SK-N-SH treated with all-trans-retinoic acid at 6 μM for 48 hours (cell line): ENCODE data around the gene CHST11.

Experiments used
- ATAC-seq: fragments of 200-7000 bp; cut with Tn5 transposase; 3 replicates; pipeline ENCODE4 v1.9.1; 2020; ENCODE audit warnings: mild to moderate bottlenecking, moderate library complexity
- ARNTL ChIP-seq: fragments of 450-650 bp; formaldehyde crosslinking; IDR thresholded peaks from 2 replicates; pipeline ENCODE4 v1.5.0; 2020; ENCODE audit warnings: low read depth, mild to moderate bottlenecking, moderate library complexity, borderline replicate concordance
- BACH2 ChIP-seq: fragments of 250-450 bp; sonication (Bioruptor Pico); IDR thresholded peaks from 2 replicates; pipeline ENCODE4 v1.9.0; 2021; ENCODE audit warnings: mild to moderate bottlenecking, borderline replicate concordance
- CSRNP3 ChIP-seq: fragments of 250-450 bp; sonication (Bioruptor Pico); IDR thresholded peaks from 2 replicates; pipeline ENCODE4 v1.5.1; 2021; ENCODE audit warnings: mild to moderate bottlenecking, moderate library complexity
- ESRRG ChIP-seq: fragments of 250-450 bp; sonication (Bioruptor Pico); IDR thresholded peaks from 2 replicates; pipeline ENCODE4 v1.6.1; 2021; ENCODE audit warnings: mild to moderate bottlenecking
- GLIS3 ChIP-seq: fragments of 250-450 bp; sonication (Bioruptor Pico); IDR thresholded peaks from 2 replicates; pipeline ENCODE4 v1.5.0; 2020; ENCODE audit warnings: mild to moderate bottlenecking, moderate library complexity
- ISL1 ChIP-seq: fragments of 250-450 bp; sonication (Bioruptor Pico); IDR thresholded peaks from 2 replicates; pipeline ENCODE4 v2.1.2; 2022; ENCODE audit warnings: mild to moderate bottlenecking, moderate library complexity
- OSR1 ChIP-seq: fragments of 250-450 bp; sonication (Bioruptor Pico); IDR thresholded peaks from 2 replicates; pipeline ENCODE4 v1.8.0; 2022; ENCODE audit warnings: moderate library complexity, mild to moderate bottlenecking, inconsistent platforms
- POU6F1 ChIP-seq: fragments of 250-450 bp; sonication (Bioruptor Pico); IDR thresholded peaks from 2 replicates; pipeline ENCODE4 v1.8.0; 2021; ENCODE audit warnings: low read depth, mild to moderate bottlenecking, moderate library complexity, borderline replicate concordance
- RARB ChIP-seq: fragments of 250-450 bp; sonication (Bioruptor Pico); IDR thresholded peaks from 2 replicates; pipeline ENCODE4 v1.8.0; 2021; ENCODE audit warnings: mild to moderate bottlenecking, moderate library complexity
- SNAI2 ChIP-seq: fragments of 250-450 bp; sonication (Bioruptor Pico); IDR thresholded peaks from 2 replicates; pipeline ENCODE4 v1.5.0; 2020; ENCODE audit warnings: mild to moderate bottlenecking, moderate library complexity
- TOX ChIP-seq: fragments of 250-450 bp; sonication (Bioruptor Pico); IDR thresholded peaks from 2 replicates; pipeline ENCODE4 v1.8.0; 2021; ENCODE audit warnings: mild to moderate bottlenecking, moderate library complexity, borderline replicate concordance
- ZC3H10 ChIP-seq: fragments of 250-450 bp; sonication (Bioruptor Pico); IDR thresholded peaks from 2 replicates; pipeline ENCODE4 v1.5.1; 2021; ENCODE audit warnings: mild to moderate bottlenecking, moderate library complexity
- ZFP30 ChIP-seq: fragments of 450-650 bp; formaldehyde crosslinking; IDR thresholded peaks from 2 replicates; pipeline ENCODE4 v1.5.0; 2022; ENCODE audit warnings: mild to moderate bottlenecking, moderate library complexity
- ZNF565 ChIP-seq: fragments of 450-650 bp; formaldehyde crosslinking; conservative IDR thresholded peaks from 2 replicates; pipeline ENCODE4 v1.5.0; 2020; ENCODE audit warnings: low read depth, mild to moderate bottlenecking, moderate library complexity
- ZNF70 ChIP-seq: fragments of 450-650 bp; formaldehyde crosslinking; IDR thresholded peaks from 2 replicates; pipeline ENCODE4 v1.5.0; 2020; ENCODE audit warnings: mild to moderate bottlenecking, moderate library complexity
- TF ChIP-seq, protein P1 (sequence below): fragments of 250-450 bp; sonication (Bioruptor Pico); IDR thresholded peaks from 2 replicates; pipeline ENCODE4 v1.5.0; 2020; ENCODE audit warnings: mild to moderate bottlenecking, moderate library complexity
- TF ChIP-seq, protein P2 (sequence below): fragments of 250-450 bp; sonication (Bioruptor Pico); IDR thresholded peaks from 2 replicates; pipeline ENCODE4 v1.5.1; 2020; ENCODE audit warnings: low read depth, mild to moderate bottlenecking, moderate library complexity
- TF ChIP-seq, protein P3 (sequence below): fragments of 250-450 bp; sonication (Bioruptor Pico); IDR thresholded peaks from 2 replicates; pipeline ENCODE4 v1.8.0; 2020; ENCODE audit warnings: mild to moderate bottlenecking, moderate library complexity, borderline replicate concordance

Gene CHST11

DNA sequence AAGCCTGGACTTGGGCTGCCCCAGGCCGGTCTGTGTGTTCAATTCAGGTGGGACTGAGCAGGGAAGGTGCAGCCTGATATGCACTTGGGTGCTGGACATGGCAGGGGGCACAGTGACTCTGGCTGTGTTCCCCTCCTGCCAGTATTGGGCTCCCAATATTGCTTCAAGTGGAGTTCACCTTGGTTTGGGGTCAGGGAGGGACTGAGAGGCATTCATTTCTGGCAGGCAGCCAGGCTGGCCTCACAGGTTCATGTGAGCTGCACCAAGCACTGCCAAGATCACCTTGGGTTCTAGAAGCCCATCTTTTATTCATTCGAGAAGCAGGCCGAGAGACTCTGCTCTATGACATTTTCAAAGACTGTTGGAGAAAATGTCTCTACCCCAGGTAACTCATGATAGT lies 245.0 kb downstream of the CHST11 start:
- TF ChIP-seq SNAI2 (CRISPR knock-in tag) = no peak
- TF ChIP-seq, protein P1, sequence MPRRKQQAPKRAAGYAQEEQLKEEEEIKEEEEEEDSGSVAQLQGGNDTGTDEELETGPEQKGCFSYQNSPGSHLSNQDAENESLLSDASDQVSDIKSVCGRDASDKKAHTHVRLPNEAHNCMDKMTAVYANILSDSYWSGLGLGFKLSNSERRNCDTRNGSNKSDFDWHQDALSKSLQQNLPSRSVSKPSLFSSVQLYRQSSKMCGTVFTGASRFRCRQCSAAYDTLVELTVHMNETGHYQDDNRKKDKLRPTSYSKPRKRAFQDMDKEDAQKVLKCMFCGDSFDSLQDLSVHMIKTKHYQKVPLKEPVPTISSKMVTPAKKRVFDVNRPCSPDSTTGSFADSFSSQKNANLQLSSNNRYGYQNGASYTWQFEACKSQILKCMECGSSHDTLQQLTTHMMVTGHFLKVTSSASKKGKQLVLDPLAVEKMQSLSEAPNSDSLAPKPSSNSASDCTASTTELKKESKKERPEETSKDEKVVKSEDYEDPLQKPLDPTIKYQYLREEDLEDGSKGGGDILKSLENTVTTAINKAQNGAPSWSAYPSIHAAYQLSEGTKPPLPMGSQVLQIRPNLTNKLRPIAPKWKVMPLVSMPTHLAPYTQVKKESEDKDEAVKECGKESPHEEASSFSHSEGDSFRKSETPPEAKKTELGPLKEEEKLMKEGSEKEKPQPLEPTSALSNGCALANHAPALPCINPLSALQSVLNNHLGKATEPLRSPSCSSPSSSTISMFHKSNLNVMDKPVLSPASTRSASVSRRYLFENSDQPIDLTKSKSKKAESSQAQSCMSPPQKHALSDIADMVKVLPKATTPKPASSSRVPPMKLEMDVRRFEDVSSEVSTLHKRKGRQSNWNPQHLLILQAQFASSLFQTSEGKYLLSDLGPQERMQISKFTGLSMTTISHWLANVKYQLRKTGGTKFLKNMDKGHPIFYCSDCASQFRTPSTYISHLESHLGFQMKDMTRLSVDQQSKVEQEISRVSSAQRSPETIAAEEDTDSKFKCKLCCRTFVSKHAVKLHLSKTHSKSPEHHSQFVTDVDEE (CRISPR knock-in tag) = no peak
- TF ChIP-seq BACH2 (CRISPR knock-in tag) = no peak
- TF ChIP-seq GLIS3 (CRISPR knock-in tag) = no peak
- no peak for TF ChIP-seq ESRRG (CRISPR knock-in tag)
- TF ChIP-seq, protein P2, sequence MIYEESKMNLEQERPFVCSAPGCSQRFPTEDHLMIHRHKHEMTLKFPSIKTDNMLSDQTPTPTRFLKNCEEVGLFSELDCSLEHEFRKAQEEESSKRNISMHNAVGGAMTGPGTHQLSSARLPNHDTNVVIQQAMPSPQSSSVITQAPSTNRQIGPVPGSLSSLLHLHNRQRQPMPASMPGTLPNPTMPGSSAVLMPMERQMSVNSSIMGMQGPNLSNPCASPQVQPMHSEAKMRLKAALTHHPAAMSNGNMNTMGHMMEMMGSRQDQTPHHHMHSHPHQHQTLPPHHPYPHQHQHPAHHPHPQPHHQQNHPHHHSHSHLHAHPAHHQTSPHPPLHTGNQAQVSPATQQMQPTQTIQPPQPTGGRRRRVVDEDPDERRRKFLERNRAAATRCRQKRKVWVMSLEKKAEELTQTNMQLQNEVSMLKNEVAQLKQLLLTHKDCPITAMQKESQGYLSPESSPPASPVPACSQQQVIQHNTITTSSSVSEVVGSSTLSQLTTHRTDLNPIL = no peak
- no peak for TF ChIP-seq OSR1 (CRISPR knock-in tag)
- no peak for TF ChIP-seq ISL1 (CRISPR knock-in tag)
- no peak for TF ChIP-seq TOX (CRISPR knock-in tag)
- no peak for TF ChIP-seq RARB (CRISPR knock-in tag)
- TF ChIP-seq, protein P3, sequence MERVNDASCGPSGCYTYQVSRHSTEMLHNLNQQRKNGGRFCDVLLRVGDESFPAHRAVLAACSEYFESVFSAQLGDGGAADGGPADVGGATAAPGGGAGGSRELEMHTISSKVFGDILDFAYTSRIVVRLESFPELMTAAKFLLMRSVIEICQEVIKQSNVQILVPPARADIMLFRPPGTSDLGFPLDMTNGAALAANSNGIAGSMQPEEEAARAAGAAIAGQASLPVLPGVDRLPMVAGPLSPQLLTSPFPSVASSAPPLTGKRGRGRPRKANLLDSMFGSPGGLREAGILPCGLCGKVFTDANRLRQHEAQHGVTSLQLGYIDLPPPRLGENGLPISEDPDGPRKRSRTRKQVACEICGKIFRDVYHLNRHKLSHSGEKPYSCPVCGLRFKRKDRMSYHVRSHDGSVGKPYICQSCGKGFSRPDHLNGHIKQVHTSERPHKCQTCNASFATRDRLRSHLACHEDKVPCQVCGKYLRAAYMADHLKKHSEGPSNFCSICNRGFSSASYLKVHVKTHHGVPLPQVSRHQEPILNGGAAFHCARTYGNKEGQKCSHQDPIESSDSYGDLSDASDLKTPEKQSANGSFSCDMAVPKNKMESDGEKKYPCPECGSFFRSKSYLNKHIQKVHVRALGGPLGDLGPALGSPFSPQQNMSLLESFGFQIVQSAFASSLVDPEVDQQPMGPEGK (CRISPR knock-in tag) = no peak
- TF ChIP-seq ZNF70 (CRISPR knock-in tag) = no peak
- TF ChIP-seq ZC3H10 (CRISPR knock-in tag) = no peak
- ATAC-seq = no peak

DNA sequence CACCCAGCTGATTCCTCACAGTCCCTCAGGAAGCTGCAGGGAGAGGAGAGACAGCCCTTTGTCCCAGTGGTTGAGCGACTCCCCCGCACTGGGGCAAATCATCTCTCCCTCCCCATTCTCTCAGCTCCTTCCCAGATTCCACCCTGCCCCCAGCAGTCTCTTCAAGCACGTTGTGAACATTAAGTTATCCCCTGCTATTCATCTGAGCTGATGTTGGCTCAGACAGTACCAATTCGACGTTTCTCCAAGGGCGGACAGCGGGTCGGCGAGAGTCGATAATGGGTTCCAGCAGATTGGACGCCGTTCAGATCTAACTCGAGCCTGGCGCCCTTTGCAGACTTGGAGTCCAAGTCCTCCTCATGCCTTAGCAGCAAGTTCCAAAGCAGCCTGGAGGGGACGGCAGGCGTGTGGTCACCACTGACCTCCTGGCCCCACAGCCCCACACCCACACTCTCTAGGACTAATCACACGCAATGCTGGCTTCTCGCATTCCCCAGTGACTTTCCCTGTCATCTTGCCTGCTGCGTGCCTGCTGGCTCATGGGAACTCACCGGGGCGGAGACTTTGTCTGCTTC lies 245.9 kb downstream of the CHST11 start:
- TF ChIP-seq ZNF70 (CRISPR knock-in tag) = no peak
- no peak for TF ChIP-seq CSRNP3 (CRISPR knock-in tag)
- no peak for TF ChIP-seq POU6F1 (CRISPR knock-in tag)
- no peak for TF ChIP-seq ARNTL (CRISPR knock-in tag)
- TF ChIP-seq, protein P3 (CRISPR knock-in tag) = no peak
- TF ChIP-seq ZC3H10 (CRISPR knock-in tag) = no peak
- TF ChIP-seq, all 23 proteins: peak for 0
- no peak for ATAC-seq

DNA sequence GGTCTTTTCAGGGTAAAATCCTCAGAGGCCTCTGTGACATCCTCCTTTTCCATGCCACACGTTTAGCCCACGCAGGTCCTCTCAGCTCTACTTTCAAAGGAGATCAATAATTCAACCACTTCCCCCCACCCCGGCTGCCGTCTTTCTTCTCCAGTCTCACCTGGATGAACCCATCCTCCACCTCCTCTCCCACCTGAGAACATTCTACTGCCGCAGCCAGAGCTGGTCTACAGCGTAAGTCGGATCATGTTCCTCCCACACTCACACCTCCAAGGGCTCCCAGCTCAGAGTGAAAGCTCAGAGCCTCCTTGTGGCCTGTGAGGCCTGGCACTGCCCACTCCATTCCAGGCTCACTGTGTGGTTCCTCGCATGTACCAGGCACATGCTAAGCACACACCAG lies 246.6 kb downstream of the CHST11 start:
- no peak for ATAC-seq
- TF ChIP-seq ZNF565 (CRISPR knock-in tag) (no peak), GLIS3 (CRISPR knock-in tag) (no peak), ZFP30 (no peak), ZNF70 (CRISPR knock-in tag) (no peak)
- TF ChIP-seq, all 23 proteins: peak for 0
